A673 (cell line): Measurements from ENCODE around the gene MAGEF1. TPM values are rescaled to one million over a fixed set of nuclear protein-coding genes. Genes with fewer than 3 reads are reported as not detected.

Experiments
- BruUV-seq: library from RNA; stranded (reverse); fragments of 400-500 nt; replicated peaks from 2 replicates; lab custom pipeline; 2021; lab: Mats Ljungman, UMichigan
- CTCF ChIA-PET: fragments of 300-600 bp; sonication (Branson Sonifier 250); formaldehyde crosslinking; loops from one replicate; lab custom pipeline; 2022; ENCODE audit warnings: antibody characterized with exemption; lab: Charles Lee
- POLR2A ChIA-PET: fragments of 300-600 bp; sonication (Branson Sonifier 250); formaldehyde crosslinking; loops from one replicate; lab custom pipeline; 2022; ENCODE audit warnings: antibody characterized with exemption; ENCODE audit not compliant: low non-redundant PET; lab: Charles Lee
- DNase-seq: peaks from one replicate; pipeline ENCODE4 v3.0.0-alpha.2; 2015; ENCODE audit warnings: low spot score
- H3K27ac ChIP-seq: fragments of 200-600 bp; sonication (generic); 2 replicates; pipeline ENCODE4 v1.5.1; 2016; ENCODE audit warnings: mixed run types, low read depth, mild to moderate bottlenecking, mixed read lengths, antibody characterized with exemption, low read length; ENCODE audit not compliant: poor library complexity, severe bottlenecking
- H3K27me3 ChIP-seq: fragments of 200-600 bp; sonication (generic); replicated peaks from 2 replicates; pipeline ENCODE4 v1.6.1; 2017; ENCODE audit warnings: mixed run types, low read depth, mild to moderate bottlenecking, mixed read lengths, antibody characterized with exemption, low read length; ENCODE audit not compliant: insufficient read depth, poor library complexity
- H3K36me3 ChIP-seq: fragments of 200-600 bp; sonication (generic); 2 replicates; pipeline ENCODE4 v1.6.1; 2016; ENCODE audit warnings: mixed run types, mild to moderate bottlenecking, mixed read lengths, antibody characterized with exemption, low read length; ENCODE audit not compliant: insufficient read depth, poor library complexity, severe bottlenecking
- H3K4me1 ChIP-seq: fragments of 200-600 bp; sonication (generic); 2 replicates; pipeline ENCODE4 v1.6.1; 2017; ENCODE audit warnings: mixed run types, mild to moderate bottlenecking, mixed read lengths, antibody characterized with exemption, low read length; ENCODE audit not compliant: insufficient read depth, poor library complexity, severe bottlenecking
- H3K4me3 ChIP-seq: fragments of 200-600 bp; sonication (generic); 2 replicates; pipeline ENCODE4 v1.5.1; 2016; ENCODE audit warnings: low read depth, mixed run types, mild to moderate bottlenecking, mixed read lengths, low read length; ENCODE audit not compliant: poor library complexity, severe bottlenecking
- H3K9me3 ChIP-seq: fragments of 200-600 bp; sonication (generic); 2 replicates; pipeline ENCODE4 v1.6.1; 2016; ENCODE audit warnings: mixed run types, low read depth, mild to moderate bottlenecking, mixed read lengths, antibody characterized with exemption, low read length; ENCODE audit not compliant: poor library complexity, severe bottlenecking
- CTCF ChIP-seq: fragments of 300-800, 200-600 bp; sonication (generic); conservative IDR thresholded peaks from 2 replicates; pipeline ENCODE4 v1.5.1; 2017; ENCODE audit warnings: low read depth, mild to moderate bottlenecking, antibody characterized with exemption, low read length, moderate library complexity, mixed read lengths
- EZH2 ChIP-seq: fragments of 200-600 bp; sonication (generic); IDR thresholded peaks from 2 replicates; pipeline ENCODE4 v1.6.1; 2017; ENCODE audit warnings: borderline replicate concordance, low read depth, mild to moderate bottlenecking, mixed read lengths, antibody characterized with exemption, low read length; ENCODE audit not compliant: poor library complexity, severe bottlenecking
- intact Hi-C: fragments of 100-400 bp; cut with micrococcal nuclease; formaldehyde crosslinking; loops from one replicate; pipeline ENCODE4 v1.10.0; 2022; ENCODE audit not compliant: unreplicated experiment
- total RNA-seq: library from RNA; stranded (reverse); gene quantifications from 2 replicates; pipeline ENCODE4 v1.2.3, GENCODE V29; 2021

The MAGEF1 gene
- total RNA-seq, 1 experiment from 2014 or later, result 47.6 TPM

- H3K27me3 ChIP-seq, result no peaks in the 10 kb centered on the region
- H3K4me3 ChIP-seq, result no peak overlapping the region
- no peaks in the 10 kb centered on the region for H3K36me3 ChIP-seq
- no peak for DNase-seq
- no peak overlapping the region for H3K27ac ChIP-seq
- ChIA-PET CTCF (no interaction called here), POLR2A (no interaction called here)
- intact Hi-C loops, result no loop called here
- no peaks in the 10 kb centered on the region for H3K4me1 ChIP-seq
- peaks cover 8% of the 10 kb centered on the region for H3K9me3 ChIP-seq
- no TSS peak for BruUV-seq
- TF ChIP-seq CTCF (no peak), EZH2 (no peak)
These were observed 14.0 kb downstream of the MAGEF1 start for GRCh38 chr3:184697845-184698244.

GRCh38 chr3:184696697-184697096 is 15.2 kb downstream of the MAGEF1 start:
- no peak for DNase-seq
- intact Hi-C loops, result no loop called here
- Histone ChIP-seq H3K36me3 (no peaks in the 10 kb centered on the region), H3K9me3 (peaks cover 8% of the 10 kb centered on the region), H3K4me3 (no peak overlapping the region), H3K27ac (no peak overlapping the region), H3K4me1 (no peaks in the 10 kb centered on the region), H3K27me3 (no peaks in the 10 kb centered on the region)
- POLR2A ChIA-PET, result no interaction called here
- BruUV-seq, result no TSS peak
- CTCF ChIA-PET, result no interaction called here
- no peak for TF ChIP-seq EZH2
- TF ChIP-seq CTCF, result no peak

GRCh38 chr3:184694716-184695115 is 17.1 kb downstream of the MAGEF1 start:
- no TSS peak for BruUV-seq
- no peak for DNase-seq
- ChIA-PET CTCF (no interaction called here), POLR2A (no interaction called here)
- intact Hi-C loops, result no loop called here
- TF ChIP-seq CTCF (no peak), EZH2 (no peak)
- H3K36me3 ChIP-seq, result no peaks in the 10 kb centered on the region
- H3K27ac ChIP-seq, result no peak overlapping the region
- H3K9me3 ChIP-seq, result no peaks in the 10 kb centered on the region
- no peaks in the 10 kb centered on the region for H3K27me3 ChIP-seq
- H3K4me1 ChIP-seq, result no peaks in the 10 kb centered on the region
- H3K4me3 ChIP-seq, result no peak overlapping the region
